Measurements from ENCODE around the gene FER1L5. TPM values are rescaled to one million over a fixed set of nuclear protein-coding genes. Genes with fewer than 3 reads are reported as not detected.

FER1L5 gene
- total RNA-seq, 1 experiment from 2014 or later: 1.2 TPM

DNA sequence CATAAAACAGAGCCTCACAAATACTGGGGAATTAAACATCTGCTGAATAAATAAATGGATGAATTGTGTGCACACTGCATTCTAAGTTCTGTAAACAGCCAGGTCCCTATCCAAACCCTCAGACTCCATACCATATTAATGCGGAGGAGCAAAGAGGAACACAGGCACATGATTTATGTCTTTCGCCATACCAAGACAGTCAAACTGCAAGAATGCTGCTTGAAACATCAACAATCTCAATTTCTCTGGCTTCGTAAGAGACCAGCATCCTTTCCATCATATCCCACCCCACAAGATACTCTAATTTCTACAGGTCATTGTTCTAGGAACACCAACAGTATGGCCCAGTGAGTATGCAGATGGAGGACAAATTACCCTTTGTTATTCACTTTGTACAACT is 19.4 kb upstream of the FER1L5 start:
- H2AFZ ChIP-seq (ENCODE audit: low read length): no peak overlapping the region
- TF ChIP-seq, protein P1, sequence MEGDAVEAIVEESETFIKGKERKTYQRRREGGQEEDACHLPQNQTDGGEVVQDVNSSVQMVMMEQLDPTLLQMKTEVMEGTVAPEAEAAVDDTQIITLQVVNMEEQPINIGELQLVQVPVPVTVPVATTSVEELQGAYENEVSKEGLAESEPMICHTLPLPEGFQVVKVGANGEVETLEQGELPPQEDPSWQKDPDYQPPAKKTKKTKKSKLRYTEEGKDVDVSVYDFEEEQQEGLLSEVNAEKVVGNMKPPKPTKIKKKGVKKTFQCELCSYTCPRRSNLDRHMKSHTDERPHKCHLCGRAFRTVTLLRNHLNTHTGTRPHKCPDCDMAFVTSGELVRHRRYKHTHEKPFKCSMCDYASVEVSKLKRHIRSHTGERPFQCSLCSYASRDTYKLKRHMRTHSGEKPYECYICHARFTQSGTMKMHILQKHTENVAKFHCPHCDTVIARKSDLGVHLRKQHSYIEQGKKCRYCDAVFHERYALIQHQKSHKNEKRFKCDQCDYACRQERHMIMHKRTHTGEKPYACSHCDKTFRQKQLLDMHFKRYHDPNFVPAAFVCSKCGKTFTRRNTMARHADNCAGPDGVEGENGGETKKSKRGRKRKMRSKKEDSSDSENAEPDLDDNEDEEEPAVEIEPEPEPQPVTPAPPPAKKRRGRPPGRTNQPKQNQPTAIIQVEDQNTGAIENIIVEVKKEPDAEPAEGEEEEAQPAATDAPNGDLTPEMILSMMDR (conservative IDR thresholded peaks at IDR 0.05): no peak
- no peak overlapping the region for H2BK12ac ChIP-seq (ENCODE audit: insufficient read length, low read depth, low read length)
- no peaks in the 10 kb centered on the region for H4K20me1 ChIP-seq (ENCODE audit: control insufficient read depth, insufficient read depth, insufficient read length)
- H3K23me2 ChIP-seq (ENCODE audit: insufficient read length, low read depth, low read length, poor library complexity, severe bottlenecking): no peaks in the 10 kb centered on the region
- H3K27me3 Mint-ChIP-seq (ENCODE audit: low read depth): no peaks in the 10 kb centered on the region; the same call in 1 of the 2 replicates
- no peak overlapping the region for H3K18ac ChIP-seq (ENCODE audit: insufficient read length, low read depth, low read length)
- H2BK120ac ChIP-seq (ENCODE audit: low read depth, low read length, poor library complexity, severe bottlenecking): no peak overlapping the region
- no peak overlapping the region for H3K27ac ChIP-seq (ENCODE audit: insufficient read length, low read depth, low read length)
- no peak overlapping the region for H3K4ac ChIP-seq (ENCODE audit: low read depth, low read length)
- no peak overlapping the region for H4K8ac ChIP-seq (replicated peaks; ENCODE audit: insufficient read length, low read depth, low read length)
- H2BK20ac ChIP-seq (ENCODE audit: low read depth, low read length, poor library complexity, severe bottlenecking): no peak overlapping the region
- no peak overlapping the region for H4K91ac ChIP-seq (ENCODE audit: insufficient read length, low read depth, low read length)
- WGBS (ENCODE audit: extremely low coverage, insufficient read length, low lambda C conversion rate): no CpG with 5 or more reads among the region's 3 CpGs
- H3K79me2 ChIP-seq (ENCODE audit: insufficient read depth, low read length): no peaks in the 10 kb centered on the region
- no peak overlapping the region for H4K5ac ChIP-seq (ENCODE audit: insufficient read length, low read depth, low read length)
- no peak overlapping the region for H3T11ph ChIP-seq (ENCODE audit: low read length)
- H3K4me1 Mint-ChIP-seq: peaks cover 0 to 3% of the 10 kb centered on the region in 2 experiments; a peak in 2 of 4 replicates
- no peaks in the 10 kb centered on the region for H3K9me3 ChIP-seq (ENCODE audit: control insufficient read depth, low read depth, low read length)
- no peaks in the 10 kb centered on the region for H3K9me3 Mint-ChIP-seq
- no peak overlapping the region for H3K4me3 Mint-ChIP-seq
- H3K27me3 ChIP-seq (ENCODE audit: insufficient read depth, low read length): no peaks in the 10 kb centered on the region
- no peak overlapping the region for H3K23ac ChIP-seq (ENCODE audit: insufficient read length, low read depth, low read length)
- no peaks in the 10 kb centered on the region for H3K79me1 ChIP-seq (ENCODE audit: insufficient read depth, low read depth, low read length, poor library complexity, severe bottlenecking)
- no peak overlapping the region for H2AK5ac ChIP-seq (ENCODE audit: insufficient read length, low read length)
- no peak overlapping the region for H3K9ac ChIP-seq (ENCODE audit: extremely low read depth, insufficient read length, low read length)
- H3K4me2 ChIP-seq (ENCODE audit: insufficient read depth, insufficient read length, low read length): no peak overlapping the region
- 0 out of 7 replicates have a peak overlapping the region, but pooled peaks of 1 of the 3 experiments have one; percentile 68 for H3K27ac Mint-ChIP-seq
- H2BK5ac ChIP-seq (ENCODE audit: insufficient read length, low read length): no peak overlapping the region
- no peak overlapping the region for H3K14ac ChIP-seq (ENCODE audit: insufficient read depth, low read length)
- H3K4me1 ChIP-seq (ENCODE audit: insufficient read depth, low read length): no peaks in the 10 kb centered on the region
- no peak overlapping the region for H3K56ac ChIP-seq (ENCODE audit: insufficient read length, low read depth, low read length)
- H3K36me3 Mint-ChIP-seq (ENCODE audit: insufficient read depth in 1 of 3, low read depth in 3 of 3): peaks cover 13 to 49% (median 30%) of the 10 kb centered on the region in 3 experiments; a peak in 6 of 7 replicates
- no peak for DNase-seq
- H2BK15ac ChIP-seq (ENCODE audit: low read depth, low read length): no peak overlapping the region
